Heart right ventricle (tissue), 16 donors: ENCODE measurements around the gene TWIST1. TPM values are rescaled to one million over a fixed set of nuclear protein-coding genes. Genes with fewer than 3 reads are reported as not detected.

Experiments
- ATAC-seq, 8 donors: fragments of 200-7000 bp; cut with Tn5 transposase; one replicate each; pipeline ENCODE4 v1.9.1; 2020; ENCODE audit warnings: mild to moderate bottlenecking in 8 of 8, moderate library complexity in 8 of 8, moderate number of reproducible peaks in 1 of 8
- DNase-seq, 2 donors: peaks; one replicate each; pipeline ENCODE4 v3.0.0-alpha.2; 2020
- H3K27ac ChIP-seq, 10 donors: fragments of 200-600 bp; sonication (generic) in 2 of 10; one replicate each; pipeline versions ENCODE4 v1.5.0 to v1.8.0; 2020 to 2022; ENCODE audit warnings: mild to moderate bottlenecking in 3 of 10
- H3K27me3 ChIP-seq, 7 donors: fragments of 200-600 bp; one replicate each; pipeline ENCODE4 v1.8.0; 2021 to 2022; ENCODE audit warnings: mild to moderate bottlenecking in 2 of 7
- H3K36me3 ChIP-seq, 9 donors: fragments of 200-600 bp; sonication (generic) in 1 of 9; one replicate each; pipeline versions ENCODE4 v1.5.0 to v1.8.0; 2020 to 2022; ENCODE audit warnings: mild to moderate bottlenecking in 2 of 9
- H3K4me1 ChIP-seq, 9 donors: fragments of 200-600 bp; sonication (generic) in 1 of 9; one replicate each; pipeline versions ENCODE4 v1.5.0 to v1.8.0; 2020 to 2022; ENCODE audit warnings: mild to moderate bottlenecking in 4 of 9
- H3K4me3 ChIP-seq, 10 donors: fragments of 200-600 bp; sonication (generic) in 2 of 10; one replicate each; pipeline versions ENCODE4 v1.5.0 to v1.8.0; 2020 to 2022; ENCODE audit warnings: mild to moderate bottlenecking in 7 of 10, moderate library complexity in 2 of 10
- H3K9me3 ChIP-seq, 11 donors: fragments of 200-600 bp in 10 of 11; sonication (generic) in 2 of 11; one replicate each; pipeline versions ENCODE4 v1.5.0 to v1.8.0; 2013 to 2022; ENCODE audit warnings: mild to moderate bottlenecking in 2 of 11, control low read depth in 1 of 11, moderate library complexity in 1 of 11
- WGBS, 2 donors: extraction: QIAGEN DNeasy Blood & Tissue Kit; methylation state at CpG; one replicate each; pipeline ENCODE4 v1.1.7; 2013; ENCODE audit warnings: inconsistent platforms in 1 of 2; 5-methylcytosine and 5-hydroxymethylcytosine counted together
- intact Hi-C, 10 donors: fragments of 100-400 bp; cut with DNase I; formaldehyde crosslinking; loops; one replicate each; pipeline versions ENCODE4 v1.11.1 to v1.14.2; 2022
- polyA plus RNA-seq, 2 donors: library from polyadenylated mRNA; stranded (reverse); fragments of 200-250 nt; gene quantifications; one replicate each; pipeline ENCODE4 v1.2.3, GENCODE V29; 2013
- total RNA-seq, 10 donors: library from RNA; stranded (reverse); fragmentation: NEBNext Ultra II Directional in 3 of 10; extraction: Animal tissue kit (Norgen Biotek cat#: 25700) in 3 of 10; gene quantifications; one replicate each; pipeline versions ENCODE4 v1.2.1 to v1.2.4, GENCODE V29; 2021 to 2023
- TF ChIP-seq, protein P1 (sequence below), 9 donors: fragments of 200-600 bp; sonication (generic) in 2 of 9; IDR thresholded peaks; one replicate each; pipeline versions ENCODE4 v1.5.0 to v1.8.0; 2021 to 2022; ENCODE audit warnings: antibody characterized with exemption in 9 of 9, mild to moderate bottlenecking in 5 of 9, moderate library complexity in 1 of 9
- donor health status: Arrhythmogenic right ventricular cardiomyopathy.
- donor health status: ischemic (EF 13 %, LVEDD 7.1; RV severe dilation, severe dysfunction).
- donor health status: healthy with polysubstance abuse.
- donor health status: DM: no; HTN: yes; CAD: no.
- donor health status: DM: no; HTN: no; CAD: no.
- donor health status: ischemic (EF 25% LVEDD 6.9; RV normal size, moderate dysfunction).
- donor health status: ischemic (EF 25% LVEDD 5.7; RV mildly dilated, moderate dysfunction).
- donor health status: healthy.
- donor health status: DM: yes; HTN: yes; CAD: no.
- donor health status: Ischemic cardiomyopathy.
- donor health status: ischemic (EF 35%, LVEDD 5.7; RV mildly dilated, moderate dysfunction).
- donor health status: nonischemic (EF 11% LVEDD 7.7; RV severe dilation, severe dysfunction).
- donor health status: DM: yes; HTN: yes; CAD: no.
- donor health status: PGD.
- donor health status: ischemic (EF 29% LVEDD 5.4; RV normal size, mild dysfunction).
- donor health status: nonischemic (EF 23%, LVEDD 6.1; RV moderate dilation, normal function).

TWIST1 gene
- total and polyA plus RNA-seq, 12 donors: 0.45 to 3.5 (median 1.5) TPM

GRCh38 chr7:19112274-19113001, 5.0 kb downstream of the TWIST1 start:
- H3K36me3 ChIP-seq: no peaks in the 10 kb centered on the region
- WGBS, 2 donors: 21 to 25% methylated on average over 42 of the region's 42 CpGs
- H3K9me3 ChIP-seq: no peaks in the 10 kb centered on the region
- ATAC-seq (no peak), DNase-seq (peak in 1 of 2 donors; percentile 18)
- H3K4me1 ChIP-seq: peaks cover 0 to 32% (median 12%) of the 10 kb centered on the region in 9 donors
- TF ChIP-seq, protein P1, sequence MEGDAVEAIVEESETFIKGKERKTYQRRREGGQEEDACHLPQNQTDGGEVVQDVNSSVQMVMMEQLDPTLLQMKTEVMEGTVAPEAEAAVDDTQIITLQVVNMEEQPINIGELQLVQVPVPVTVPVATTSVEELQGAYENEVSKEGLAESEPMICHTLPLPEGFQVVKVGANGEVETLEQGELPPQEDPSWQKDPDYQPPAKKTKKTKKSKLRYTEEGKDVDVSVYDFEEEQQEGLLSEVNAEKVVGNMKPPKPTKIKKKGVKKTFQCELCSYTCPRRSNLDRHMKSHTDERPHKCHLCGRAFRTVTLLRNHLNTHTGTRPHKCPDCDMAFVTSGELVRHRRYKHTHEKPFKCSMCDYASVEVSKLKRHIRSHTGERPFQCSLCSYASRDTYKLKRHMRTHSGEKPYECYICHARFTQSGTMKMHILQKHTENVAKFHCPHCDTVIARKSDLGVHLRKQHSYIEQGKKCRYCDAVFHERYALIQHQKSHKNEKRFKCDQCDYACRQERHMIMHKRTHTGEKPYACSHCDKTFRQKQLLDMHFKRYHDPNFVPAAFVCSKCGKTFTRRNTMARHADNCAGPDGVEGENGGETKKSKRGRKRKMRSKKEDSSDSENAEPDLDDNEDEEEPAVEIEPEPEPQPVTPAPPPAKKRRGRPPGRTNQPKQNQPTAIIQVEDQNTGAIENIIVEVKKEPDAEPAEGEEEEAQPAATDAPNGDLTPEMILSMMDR (IDR thresholded peaks at IDR 0.05): no peak
- H3K27me3 ChIP-seq: peaks cover 0 to 99% (median 93%) of the 10 kb centered on the region in 7 donors
- H3K4me3 ChIP-seq: peak overlapping the region in 9 of 10 donors; percentile 7 to 49 (median 38)
- intact Hi-C loops: loop anchor here in 1 of 10 donors (10.0 kb wide), 1 partner anchor 758 kb away; no protein-coding TSS in a partner anchor
- H3K27ac ChIP-seq: peak overlapping the region in 4 of 10 donors; percentile 11 to 43 (median 20)

GRCh38 chr7:19111474-19112273, 5.8 kb downstream of the TWIST1 start:
- no peaks in the 10 kb centered on the region for H3K9me3 ChIP-seq
- peak overlapping the region in 8 of 10 donors; percentile 14 to 49 (median 39) for H3K4me3 ChIP-seq
- intact Hi-C loops: loop anchor here in 1 of 10 donors (10.0 kb wide), 1 partner anchor 757 kb away; no protein-coding TSS in a partner anchor
- peaks cover 0 to 100% (median 95%) of the 10 kb centered on the region in 7 donors for H3K27me3 ChIP-seq
- H3K27ac ChIP-seq: peak overlapping the region in 2 of 10 donors; percentile 11 to 13
- peaks cover 0 to 39% (median 15%) of the 10 kb centered on the region in 9 donors for H3K4me1 ChIP-seq
- WGBS, 2 donors: 57 to 62% methylated on average over 15 of the region's 15 CpGs
- TF ChIP-seq, protein P1 (IDR thresholded peaks at IDR 0.05): no peak
- ATAC-seq (no peak), DNase-seq (no peak)
- H3K36me3 ChIP-seq: no peaks in the 10 kb centered on the region

DNA sequence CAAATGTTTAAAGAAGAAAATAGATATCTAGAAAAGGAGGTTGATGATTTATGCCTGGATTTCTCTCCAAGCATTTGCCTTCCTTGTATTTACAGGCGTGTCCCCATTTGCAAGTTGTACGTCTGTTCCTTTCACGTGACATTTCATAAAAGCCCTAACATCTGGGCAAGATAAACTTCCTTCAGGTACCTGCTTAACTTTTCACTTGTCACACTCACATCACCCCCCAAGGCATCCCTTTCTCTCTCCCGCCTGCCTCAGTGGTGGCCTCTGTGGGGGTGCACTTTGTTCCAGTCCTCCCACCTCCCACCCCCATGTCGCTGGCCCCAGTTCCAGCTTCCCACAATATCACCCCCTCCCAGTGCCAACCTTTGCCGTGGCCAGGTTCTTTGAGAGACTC, 6.7 kb downstream of the TWIST1 start:
- TF ChIP-seq, protein P1 (IDR thresholded peaks at IDR 0.05): no peak

More for the DNA sequence above, 6.7 kb downstream of the TWIST1 start:
- Histone ChIP-seq H3K4me1 (peaks cover 0 to 40% (median 15%) of the 10 kb centered on the region in 9 donors), H3K4me3 (no peak overlapping the region), H3K27me3 (peaks cover 0 to 100% (median 95%) of the 10 kb centered on the region in 7 donors), H3K27ac (no peak overlapping the region), H3K36me3 (no peaks in the 10 kb centered on the region), H3K9me3 (no peaks in the 10 kb centered on the region)
- 59 to 65% methylated on average over 6 of the region's 6 CpGs for WGBS, 2 donors
- ATAC-seq (no peak), DNase-seq (no peak)
- intact Hi-C loops: loop anchor here in 1 of 10 donors (10.0 kb wide), 1 partner anchor 756 kb away; no protein-coding TSS in a partner anchor
